Mucosa of rectum (tissue), 2 donors: ENCODE results near the gene SIK1.

Experiments
- H3K27ac ChIP-seq, 2 donors: one replicate each; pipeline ENCODE4 v1.7.0; 2013; ENCODE audit warnings: inconsistent platforms in 2 of 2, low read depth in 2 of 2, low read length in 2 of 2
- H3K27me3 ChIP-seq, 2 donors: one replicate each; pipeline ENCODE4 v1.7.0; 2013; ENCODE audit warnings: low read length in 2 of 2; ENCODE audit not compliant: control insufficient read depth in 2 of 2, insufficient read depth in 2 of 2
- H3K36me3 ChIP-seq, 2 donors: one replicate each; pipeline ENCODE4 v1.7.0; 2013; ENCODE audit warnings: low read length in 2 of 2; ENCODE audit not compliant: control insufficient read depth in 2 of 2, insufficient read depth in 2 of 2
- H3K4me1 ChIP-seq, 2 donors: one replicate each; pipeline ENCODE4 v1.7.0; 2013; ENCODE audit warnings: low read length in 2 of 2, mild to moderate bottlenecking in 1 of 2; ENCODE audit not compliant: control insufficient read depth in 2 of 2, insufficient read depth in 2 of 2
- H3K4me3 ChIP-seq, 2 donors: one replicate each; pipeline ENCODE4 v1.7.0; 2013; ENCODE audit warnings: low read length in 2 of 2
- H3K9ac ChIP-seq, 2 donors: one replicate each; pipeline ENCODE4 v1.7.0; 2013; ENCODE audit warnings: low read length in 2 of 2, low read depth in 1 of 2, mild to moderate bottlenecking in 1 of 2
- H3K9me3 ChIP-seq, 2 donors: one replicate each; pipeline ENCODE4 v1.7.0; 2013; ENCODE audit warnings: low read length in 2 of 2; ENCODE audit not compliant: control insufficient read depth in 2 of 2
- donor health status: healthy.
- donor health status: Normal muscosa, but diverticular disease.

The SIK1 gene

DNA sequence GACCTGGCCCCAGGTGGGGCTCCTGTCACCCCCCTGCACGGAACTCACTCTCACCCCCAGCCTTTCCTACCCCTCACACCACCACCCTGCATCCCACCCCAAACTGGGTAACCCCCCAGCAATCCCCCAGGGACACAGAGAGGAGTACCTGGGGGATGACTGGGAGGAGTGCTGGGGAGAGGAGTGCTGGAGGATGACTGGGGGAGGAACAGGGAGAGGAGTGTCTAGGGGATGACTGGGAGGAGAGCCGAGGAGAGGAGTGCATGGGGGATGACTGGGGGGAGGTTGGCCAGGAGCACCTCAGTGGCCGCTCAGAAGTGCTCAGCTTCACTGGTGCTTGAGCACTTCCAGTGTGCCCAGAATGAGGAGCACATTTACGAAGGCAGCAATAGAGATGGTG, 59.1 kb downstream of the SIK1 start:
- Histone ChIP-seq H3K9me3 (no peaks in the 10 kb centered on the region), H3K9ac (no peak overlapping the region), H3K27me3 (peaks cover 0 to 2% of the 10 kb centered on the region in 2 donors), H3K36me3 (no peaks in the 10 kb centered on the region), H3K27ac (no peak overlapping the region), H3K4me1 (peaks cover 0 to under 1% of the 10 kb centered on the region in 2 donors), H3K4me3 (no peak overlapping the region)

- no peak overlapping the region for H3K9ac ChIP-seq
These were observed 59.6 kb downstream of the SIK1 start for GRCh38 chr21:43367296-43367695.

GRCh38 chr21:43366656-43367055, 60.3 kb downstream of the SIK1 start:
- Histone ChIP-seq H3K9ac (no peak overlapping the region), H3K4me1 (peaks cover 2 to 4% of the 10 kb centered on the region in 2 donors), H3K4me3 (no peak overlapping the region), H3K9me3 (no peaks in the 10 kb centered on the region), H3K27me3 (peaks cover 0 to 2% of the 10 kb centered on the region in 2 donors), H3K27ac (no peak overlapping the region), H3K36me3 (no peaks in the 10 kb centered on the region)

More at GRCh38 chr21:43367296-43367695, 59.6 kb downstream of the SIK1 start:
- no peak overlapping the region for H3K27ac ChIP-seq
- peaks cover 0 to 2% of the 10 kb centered on the region in 2 donors for H3K4me1 ChIP-seq
- H3K36me3 ChIP-seq: no peaks in the 10 kb centered on the region
- no peak overlapping the region for H3K4me3 ChIP-seq
- H3K27me3 ChIP-seq: peaks cover 0 to 2% of the 10 kb centered on the region in 2 donors
- H3K9me3 ChIP-seq: no peaks in the 10 kb centered on the region

DNA sequence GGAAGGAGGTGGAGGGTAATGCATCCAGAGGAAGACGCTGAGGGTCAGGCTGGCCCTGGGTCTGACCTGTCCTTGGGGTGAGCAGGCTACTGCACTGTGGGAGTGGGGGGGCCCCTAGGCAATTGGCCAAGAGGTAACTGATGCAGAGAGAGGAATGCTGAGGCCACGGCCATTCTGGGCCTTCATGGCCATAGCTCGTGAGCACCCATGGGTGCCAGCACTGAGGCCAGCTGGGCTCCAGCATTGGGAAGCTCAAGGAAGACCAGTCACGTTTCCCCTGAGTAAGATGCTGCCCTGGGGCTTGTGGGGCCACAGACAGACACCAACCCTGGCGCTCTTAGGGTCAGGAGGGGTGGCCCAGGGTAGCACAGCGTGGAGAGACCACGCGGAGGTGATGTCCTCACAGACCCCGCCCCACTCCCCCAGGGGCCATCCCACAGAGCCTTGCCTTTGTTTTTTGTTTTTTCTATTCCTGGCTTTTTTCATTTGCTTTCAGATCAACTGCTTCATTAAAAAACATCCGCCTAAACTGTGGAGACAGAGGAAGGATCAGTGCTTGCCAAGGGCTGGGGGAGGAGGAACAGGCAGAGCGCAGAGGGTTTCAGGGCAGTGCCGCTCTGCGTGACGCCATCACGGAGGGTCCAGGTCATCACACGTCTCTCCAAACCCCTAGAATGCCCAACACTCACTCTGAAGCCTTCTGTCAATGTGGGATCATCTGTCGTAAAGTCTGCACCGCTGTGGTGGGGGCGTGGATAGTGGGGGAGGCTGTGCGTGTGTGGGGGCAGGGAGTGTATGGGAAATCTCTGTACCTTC, 61.1 kb downstream of the SIK1 start:
- Histone ChIP-seq H3K4me3 (no peak overlapping the region), H3K9ac (no peak overlapping the region), H3K9me3 (no peaks in the 10 kb centered on the region), H3K27me3 (peaks cover 0 to 2% of the 10 kb centered on the region in 2 donors), H3K36me3 (no peaks in the 10 kb centered on the region), H3K27ac (no peak overlapping the region), H3K4me1 (peaks cover 4 to 8% of the 10 kb centered on the region in 2 donors)

DNA sequence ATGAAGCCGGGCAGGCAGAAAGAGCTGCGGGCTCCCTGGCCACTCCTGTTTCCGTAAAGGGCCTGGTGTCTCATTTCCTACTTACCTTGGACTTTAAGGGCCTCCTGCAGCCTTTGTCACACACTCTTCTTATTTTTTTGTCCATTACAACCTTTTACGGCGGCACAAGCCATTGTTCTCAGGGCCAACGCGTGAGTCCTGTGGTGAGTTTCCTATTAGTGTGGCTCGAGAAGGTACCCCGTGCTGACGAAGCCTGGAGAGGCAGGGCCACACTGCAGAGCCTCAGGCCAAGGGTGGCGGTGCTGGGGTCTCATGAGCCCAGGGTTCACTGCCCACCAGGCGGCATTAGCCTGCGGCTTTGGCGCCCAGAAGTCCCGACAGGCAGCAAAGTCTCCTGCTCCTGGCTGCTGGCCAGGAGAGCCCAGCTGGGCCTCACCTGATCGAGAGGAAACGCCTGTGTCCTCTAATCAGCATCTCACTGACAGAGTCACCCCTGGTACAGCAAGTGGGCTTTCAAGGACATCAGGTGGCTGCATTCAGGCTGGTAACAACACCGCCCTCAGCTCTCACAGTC, 62.0 kb downstream of the SIK1 start:
- H3K9me3 ChIP-seq: no peaks in the 10 kb centered on the region
- H3K36me3 ChIP-seq: no peaks in the 10 kb centered on the region
- no peak overlapping the region for H3K9ac ChIP-seq
- peaks cover 5 to 9% of the 10 kb centered on the region in 2 donors for H3K4me1 ChIP-seq
- H3K27ac ChIP-seq: no peak overlapping the region
- H3K4me3 ChIP-seq: no peak overlapping the region
- H3K27me3 ChIP-seq: peaks cover 0 to 2% of the 10 kb centered on the region in 2 donors
